Measurements from ENCODE around the gene CBX4. TPM values are rescaled to one million over a fixed set of nuclear protein-coding genes. Genes with fewer than 3 reads are reported as not detected.
A peak's percentile ranks its signal among the peaks of the same experiment; 100 is the strongest.

Gene CBX4
- total RNA-seq, 1 experiment from 2014 or later, result 6.2 TPM

DNA sequence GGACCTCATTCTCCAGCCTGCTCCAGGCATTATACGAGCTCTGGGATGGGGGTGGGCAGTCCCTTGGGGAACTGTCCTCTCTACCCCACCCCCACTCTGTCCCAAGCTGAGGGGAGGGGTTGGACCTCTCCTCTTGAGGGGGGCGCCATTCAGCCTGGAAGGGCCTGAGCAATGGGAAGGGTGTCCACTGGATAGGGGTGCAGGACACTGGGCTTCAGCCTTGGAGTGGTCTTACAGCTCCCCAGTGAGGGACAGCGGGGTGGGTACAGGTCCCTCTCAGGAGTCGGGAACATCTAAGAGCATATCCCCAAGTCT, 32.8 kb downstream of the CBX4 start:
- Histone ChIP-seq H3K4ac (ENCODE audit: low read depth, low read length) (no peak overlapping the region), H4K5ac (ENCODE audit: insufficient read length, low read depth, low read length) (no peak overlapping the region), H2BK120ac (ENCODE audit: low read depth, low read length, poor library complexity, severe bottlenecking) (no peak overlapping the region), H3K79me1 (ENCODE audit: insufficient read depth, low read depth, low read length, poor library complexity, severe bottlenecking) (no peaks in the 10 kb centered on the region), H3K9me3 (ENCODE audit: control insufficient read depth, low read depth, low read length) (no peaks in the 10 kb centered on the region), H3K23ac (ENCODE audit: insufficient read length, low read depth, low read length) (no peak overlapping the region), H3K18ac (ENCODE audit: insufficient read length, low read depth, low read length) (no peak overlapping the region), H3T11ph (ENCODE audit: low read length) (no peak overlapping the region), H2BK20ac (ENCODE audit: low read depth, low read length, poor library complexity, severe bottlenecking) (no peak overlapping the region), H2BK5ac (ENCODE audit: insufficient read length, low read length) (no peak overlapping the region), H2AK5ac (ENCODE audit: insufficient read length, low read length) (no peak overlapping the region), H4K20me1 (ENCODE audit: control insufficient read depth, insufficient read depth, insufficient read length) (no peaks in the 10 kb centered on the region), H3K14ac (ENCODE audit: insufficient read depth, low read length) (no peak overlapping the region), H3K4me1 (ENCODE audit: insufficient read depth, low read length) (no peaks in the 10 kb centered on the region; the same call in 1 of the 2 replicates), H2BK15ac (ENCODE audit: low read depth, low read length) (no peak overlapping the region), H3K79me2 (ENCODE audit: insufficient read depth, low read length) (no peaks in the 10 kb centered on the region), H3K9ac (ENCODE audit: extremely low read depth, insufficient read length, low read length) (no peak overlapping the region), H2BK12ac (ENCODE audit: insufficient read length, low read depth, low read length) (no peak overlapping the region), H2AFZ (ENCODE audit: low read length) (no peak overlapping the region), H3K56ac (ENCODE audit: insufficient read length, low read depth, low read length) (no peak overlapping the region), H3K27ac (ENCODE audit: insufficient read length, low read depth, low read length) (no peak overlapping the region), H4K91ac (ENCODE audit: insufficient read length, low read depth, low read length) (no peak overlapping the region), H3K4me2 (ENCODE audit: insufficient read depth, insufficient read length, low read length) (no peak overlapping the region), H4K8ac (replicated peaks; ENCODE audit: insufficient read length, low read depth, low read length) (no peak overlapping the region), H3K27me3 (ENCODE audit: insufficient read depth, low read length) (peaks cover 88% of the 10 kb centered on the region), H3K23me2 (ENCODE audit: insufficient read length, low read depth, low read length, poor library complexity, severe bottlenecking) (peaks cover 2% of the 10 kb centered on the region)
- Mint-ChIP-seq H3K27me3 (ENCODE audit: low read depth) (peaks cover 98% of the 10 kb centered on the region), H3K9me3 (peaks cover 9 to 13% of the 10 kb centered on the region in 2 experiments; a peak in 4 of 5 replicates), H3K4me3 (peak overlapping the region in 1 of 2 experiments; percentile 28; a peak in 2 of 5 replicates), H3K36me3 (ENCODE audit: insufficient read depth in 1 of 3, low read depth in 3 of 3) (no peaks in the 10 kb centered on the region; a peak in 1 of 7 replicates), H3K4me1 (peaks cover 44 to 59% of the 10 kb centered on the region in 2 experiments), H3K27ac (no peak overlapping the region)
- no CpG with 5 or more reads among the region's 4 CpGs for WGBS (ENCODE audit: extremely low coverage, insufficient read length, low lambda C conversion rate)
- DNase-seq, result no peak
- TF ChIP-seq, protein P1, sequence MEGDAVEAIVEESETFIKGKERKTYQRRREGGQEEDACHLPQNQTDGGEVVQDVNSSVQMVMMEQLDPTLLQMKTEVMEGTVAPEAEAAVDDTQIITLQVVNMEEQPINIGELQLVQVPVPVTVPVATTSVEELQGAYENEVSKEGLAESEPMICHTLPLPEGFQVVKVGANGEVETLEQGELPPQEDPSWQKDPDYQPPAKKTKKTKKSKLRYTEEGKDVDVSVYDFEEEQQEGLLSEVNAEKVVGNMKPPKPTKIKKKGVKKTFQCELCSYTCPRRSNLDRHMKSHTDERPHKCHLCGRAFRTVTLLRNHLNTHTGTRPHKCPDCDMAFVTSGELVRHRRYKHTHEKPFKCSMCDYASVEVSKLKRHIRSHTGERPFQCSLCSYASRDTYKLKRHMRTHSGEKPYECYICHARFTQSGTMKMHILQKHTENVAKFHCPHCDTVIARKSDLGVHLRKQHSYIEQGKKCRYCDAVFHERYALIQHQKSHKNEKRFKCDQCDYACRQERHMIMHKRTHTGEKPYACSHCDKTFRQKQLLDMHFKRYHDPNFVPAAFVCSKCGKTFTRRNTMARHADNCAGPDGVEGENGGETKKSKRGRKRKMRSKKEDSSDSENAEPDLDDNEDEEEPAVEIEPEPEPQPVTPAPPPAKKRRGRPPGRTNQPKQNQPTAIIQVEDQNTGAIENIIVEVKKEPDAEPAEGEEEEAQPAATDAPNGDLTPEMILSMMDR (conservative IDR thresholded peaks at IDR 0.05), result no peak

Data from H9 (cell line).